PC-3 (cell line): ENCODE measurements around the gene ALAD. TPM values are rescaled to one million over a fixed set of nuclear protein-coding genes. Genes with fewer than 3 reads are reported as not detected.
"Not testable (repeated sequence)": the region's sequence is repeated elsewhere in the genome, so short reads cannot be mapped to it uniquely, and the experiment has no call there.

ENCODE experiments used
- ATAC-seq: fragments of 200-7000 bp; cut with Tn5 transposase; 2 replicates; pipeline ENCODE4 v1.9.1; 2020; ENCODE audit warnings: mild to moderate bottlenecking, moderate library complexity
- BruUV-seq: library from RNA; stranded (reverse); fragments of 400-500 nt; replicated peaks from 2 replicates; lab custom pipeline; 2021; lab: Mats Ljungman, UMichigan
- CTCF ChIA-PET: fragments of 300-600 bp; sonication (Branson Sonifier 250); formaldehyde crosslinking; loops from one replicate; lab custom pipeline; 2022; ENCODE audit warnings: antibody characterized with exemption; lab: Charles Lee
- POLR2A ChIA-PET: fragments of 300-600 bp; sonication (Branson Sonifier 250); formaldehyde crosslinking; loops from one replicate; lab custom pipeline; 2022; ENCODE audit warnings: antibody characterized with exemption; ENCODE audit not compliant: unreplicated experiment; lab: Charles Lee
- DNase-seq: peaks from one replicate; pipeline ENCODE4 v3.0.0-alpha.2; 2015
- H2AFZ ChIP-seq: fragments of 300-600 bp; sonication (generic); 2 replicates; pipeline ENCODE4 v1.6.0; 2016; ENCODE audit warnings: antibody characterized with exemption, low read length
- H3F3A ChIP-seq: fragments of 300-600 bp; sonication (generic); one replicate; pipeline ENCODE4 v1.6.0; 2017; ENCODE audit warnings: antibody characterized with exemption, low read length, control low read depth, mild to moderate bottlenecking; ENCODE audit not compliant: unreplicated experiment
- H3K27ac ChIP-seq: fragments of 300-600 bp; sonication (generic); 2 replicates; pipeline ENCODE4 v1.5.1; 2016; ENCODE audit warnings: mild to moderate bottlenecking, low read length
- H3K27me3 ChIP-seq: fragments of 300-600 bp; sonication (generic); 2 replicates; pipeline ENCODE4 v1.6.1; 2016; ENCODE audit warnings: low read length, mixed read lengths
- H3K36me3 ChIP-seq: fragments of 300-600 bp; sonication (generic); 2 replicates; pipeline ENCODE4 v1.6.1; 2016; ENCODE audit warnings: low read depth, mixed run types, low read length, mixed read lengths
- H3K4me1 ChIP-seq: fragments of 300-600 bp; sonication (generic); 2 replicates; pipeline ENCODE4 v1.5.1; 2016; ENCODE audit warnings: low read length; ENCODE audit not compliant: insufficient read depth
- H3K4me2 ChIP-seq: fragments of 300-600 bp; sonication (generic); 2 replicates; pipeline ENCODE4 v1.6.0; 2016; ENCODE audit warnings: low read length
- H3K4me3 ChIP-seq: fragments of 300-600 bp; sonication (generic); 2 replicates; pipeline ENCODE4 v1.5.1; 2016; ENCODE audit warnings: mild to moderate bottlenecking, low read length, mixed read lengths
- H3K79me2 ChIP-seq: fragments of 300-600 bp; sonication (generic); 2 replicates; pipeline ENCODE4 v1.6.1; 2017; ENCODE audit warnings: low read length, mixed read lengths
- H3K9ac ChIP-seq: fragments of 300-600 bp; sonication (generic); 2 replicates; pipeline ENCODE4 v1.6.0; 2016; ENCODE audit warnings: mild to moderate bottlenecking, low read length
- H3K9me2 ChIP-seq: fragments of 300-600 bp; sonication (generic); replicated peaks from 2 replicates; pipeline ENCODE4 v1.6.1; 2016; ENCODE audit warnings: mixed run types, low read length, mixed read lengths
- H3K9me3 ChIP-seq: fragments of 300-600 bp; sonication (generic); 2 replicates; pipeline ENCODE4 v1.6.1; 2016; ENCODE audit warnings: low read length, mixed read lengths
- H4K20me1 ChIP-seq: fragments of 300-600 bp; sonication (generic); 2 replicates; pipeline ENCODE4 v1.6.1; 2016; ENCODE audit warnings: low read length, mixed read lengths
- EZH2 ChIP-seq: fragments of 300-600 bp; sonication (generic); IDR thresholded peaks from one replicate; pipeline ENCODE4 v1.6.1; 2017; ENCODE audit warnings: antibody characterized with exemption, mild to moderate bottlenecking, low read length; ENCODE audit not compliant: unreplicated experiment
- EZH2phosphoT487 ChIP-seq: fragments of 300-600 bp; sonication (generic); IDR thresholded peaks from 2 replicates; pipeline ENCODE4 v1.6.1; 2018; ENCODE audit warnings: mild to moderate bottlenecking, antibody characterized with exemption, low read length, borderline replicate concordance
- intact Hi-C: fragments of 100-400 bp; cut with micrococcal nuclease; formaldehyde crosslinking; loops from 2 replicates; pipeline ENCODE4 v1.9.0; 2023
- total RNA-seq: library from RNA; depleted of rRNA; stranded (reverse); fragments of >200 nt; gene quantifications from 2 replicates; pipeline ENCODE4 v1.2.3, GENCODE V29; 2014
- TF ChIP-seq, protein P1 (sequence below): fragments of 300-600 bp; sonication (generic); conservative IDR thresholded peaks from 2 replicates; pipeline ENCODE4 v1.5.1; 2017; ENCODE audit warnings: antibody characterized with exemption, low read depth, mild to moderate bottlenecking, low read length

Gene ALAD
- total RNA-seq, 1 experiment from 2014 or later = 7.9 TPM

GRCh38 chr9:113446323-113446740 is 45.2 kb upstream of the ALAD start:
- no peaks in the 10 kb centered on the region for H3K36me3 ChIP-seq
- H3K9me3 ChIP-seq = no peaks in the 10 kb centered on the region
- BruUV-seq = no TSS peak
- no peaks in the 10 kb centered on the region for H3F3A ChIP-seq
- H3K4me1 ChIP-seq = no peaks in the 10 kb centered on the region
- no peak overlapping the region for H3K4me2 ChIP-seq
- no peaks in the 10 kb centered on the region for H3K27me3 ChIP-seq
- intact Hi-C loops = loop anchor here (2.0 kb wide), 2 partner anchors 144 to 212 kb away; no protein-coding TSS in a partner anchor
- no peak overlapping the region for H3K9ac ChIP-seq
- ATAC-seq (no peak), DNase-seq (peak; percentile 67)
- no peak overlapping the region for H3K27ac ChIP-seq
- ChIA-PET POLR2A (interaction anchor here (0.6 kb wide), 1 partner anchor 195 kb away, joined by 3 read pairs; no protein-coding TSS in a partner anchor), CTCF (interaction anchor here (0.6 to 1.7 kb wide), 10 partner anchors 16 to 212 kb away, joined by 3 to 18 read pairs (median 6); no protein-coding TSS in a partner anchor)
- TF ChIP-seq EZH2phosphoT487 = no peak
- no peak for TF ChIP-seq EZH2
- TF ChIP-seq, protein P1, sequence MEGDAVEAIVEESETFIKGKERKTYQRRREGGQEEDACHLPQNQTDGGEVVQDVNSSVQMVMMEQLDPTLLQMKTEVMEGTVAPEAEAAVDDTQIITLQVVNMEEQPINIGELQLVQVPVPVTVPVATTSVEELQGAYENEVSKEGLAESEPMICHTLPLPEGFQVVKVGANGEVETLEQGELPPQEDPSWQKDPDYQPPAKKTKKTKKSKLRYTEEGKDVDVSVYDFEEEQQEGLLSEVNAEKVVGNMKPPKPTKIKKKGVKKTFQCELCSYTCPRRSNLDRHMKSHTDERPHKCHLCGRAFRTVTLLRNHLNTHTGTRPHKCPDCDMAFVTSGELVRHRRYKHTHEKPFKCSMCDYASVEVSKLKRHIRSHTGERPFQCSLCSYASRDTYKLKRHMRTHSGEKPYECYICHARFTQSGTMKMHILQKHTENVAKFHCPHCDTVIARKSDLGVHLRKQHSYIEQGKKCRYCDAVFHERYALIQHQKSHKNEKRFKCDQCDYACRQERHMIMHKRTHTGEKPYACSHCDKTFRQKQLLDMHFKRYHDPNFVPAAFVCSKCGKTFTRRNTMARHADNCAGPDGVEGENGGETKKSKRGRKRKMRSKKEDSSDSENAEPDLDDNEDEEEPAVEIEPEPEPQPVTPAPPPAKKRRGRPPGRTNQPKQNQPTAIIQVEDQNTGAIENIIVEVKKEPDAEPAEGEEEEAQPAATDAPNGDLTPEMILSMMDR = peak; percentile 70
- no peak overlapping the region for H3K4me3 ChIP-seq
- H2AFZ ChIP-seq = no peak overlapping the region
- no peaks in the 10 kb centered on the region for H3K9me2 ChIP-seq
- no peaks in the 10 kb centered on the region for H3K79me2 ChIP-seq
- no peaks in the 10 kb centered on the region for H4K20me1 ChIP-seq

DNA sequence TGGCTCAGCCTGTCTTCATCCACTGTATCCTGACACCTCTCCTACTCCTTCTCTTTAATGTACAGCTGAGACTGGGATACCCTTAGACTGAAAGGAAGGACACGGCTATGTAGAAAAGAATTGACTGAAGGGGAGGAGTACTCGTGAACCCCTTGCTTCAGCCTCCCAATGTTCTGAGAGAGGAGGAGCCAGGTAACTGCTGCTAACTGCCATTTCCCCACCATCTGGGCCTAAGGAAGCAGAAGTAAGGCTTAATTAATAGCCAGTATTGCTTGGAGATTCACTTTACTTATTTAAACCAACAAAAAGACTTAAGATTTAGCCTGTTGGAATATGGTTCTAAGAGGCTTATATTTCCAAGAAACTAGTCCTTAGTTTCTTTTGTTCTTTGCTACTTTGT is 43.7 kb upstream of the ALAD start:
- Histone ChIP-seq H3K9me3 (no peaks in the 10 kb centered on the region), H3K27me3 (no peaks in the 10 kb centered on the region), H3K4me1 (no peaks in the 10 kb centered on the region), H3K9ac (no peak overlapping the region), H2AFZ (no peak overlapping the region), H3K79me2 (no peaks in the 10 kb centered on the region), H4K20me1 (no peaks in the 10 kb centered on the region), H3K27ac (no peak overlapping the region), H3K36me3 (no peaks in the 10 kb centered on the region), H3K9me2 (no peaks in the 10 kb centered on the region), H3K4me3 (no peak overlapping the region), H3K4me2 (no peak overlapping the region), H3F3A (no peaks in the 10 kb centered on the region)
- ATAC-seq (no peak), DNase-seq (no peak)
- CTCF ChIA-PET = no interaction called here
- TF ChIP-seq, protein P1 = no peak
- TF ChIP-seq EZH2 = no peak
- TF ChIP-seq EZH2phosphoT487 = no peak
- intact Hi-C loops = no loop called here
- no TSS peak for BruUV-seq
- POLR2A ChIA-PET = no interaction called here

GRCh38 chr9:113437716-113438115 is 36.6 kb upstream of the ALAD start:
- H3K9me3 ChIP-seq, POLR2A ChIA-PET, H3K4me3 ChIP-seq, H3K9ac ChIP-seq, H2AFZ ChIP-seq, H3K27me3 ChIP-seq, DNase-seq, H3K36me3 ChIP-seq, H3K4me1 ChIP-seq, H3K79me2 ChIP-seq, H3K27ac ChIP-seq, H3K9me2 ChIP-seq, ATAC-seq, CTCF ChIA-PET, H4K20me1 ChIP-seq, intact Hi-C loops, BruUV-seq, H3F3A ChIP-seq, H3K4me2 ChIP-seq: not testable (repeated sequence)
